ENCODE results near the gene TYRP1.

Gene TYRP1

GRCh38 chr9:12716823-12717600, 23.8 kb downstream of the TYRP1 start:
- H3K4me1 ChIP-seq (ENCODE audit: insufficient read depth, poor library complexity, severe bottlenecking), result no peaks in the 10 kb centered on the region
- no peak overlapping the region for H3K4me3 ChIP-seq (ENCODE audit: severe bottlenecking)
- no peak overlapping the region for H3K27ac ChIP-seq (ENCODE audit: poor library complexity, severe bottlenecking)
- TF ChIP-seq CTCF (IDR thresholded peaks at IDR 0.05; ENCODE audit: poor library complexity, severe bottlenecking), result peak; percentile 43
- no peaks in the 10 kb centered on the region for H3K27me3 ChIP-seq (ENCODE audit: insufficient read depth, poor library complexity, severe bottlenecking)
- ATAC-seq (ENCODE audit: low read depth) (no peak), DNase-seq (ENCODE audit: low spot score) (no peak)
- H3K36me3 ChIP-seq (ENCODE audit: low read depth), result no peaks in the 10 kb centered on the region
- H3K9me3 ChIP-seq (ENCODE audit: severe bottlenecking), result no peaks in the 10 kb centered on the region

GRCh38 chr9:12717907-12718306, 24.7 kb downstream of the TYRP1 start:
- TF ChIP-seq CTCF (IDR thresholded peaks at IDR 0.05; ENCODE audit: poor library complexity, severe bottlenecking), result no peak
- no peak overlapping the region for H3K4me3 ChIP-seq (ENCODE audit: severe bottlenecking)
- no peak for DNase-seq (ENCODE audit: low spot score)
- no peaks in the 10 kb centered on the region for H3K9me3 ChIP-seq (ENCODE audit: severe bottlenecking)
- H3K36me3 ChIP-seq (ENCODE audit: low read depth), result no peaks in the 10 kb centered on the region
- no peak for ATAC-seq (ENCODE audit: low read depth)
- H3K27ac ChIP-seq (ENCODE audit: poor library complexity, severe bottlenecking), result no peak overlapping the region
- no peaks in the 10 kb centered on the region for H3K27me3 ChIP-seq (ENCODE audit: insufficient read depth, poor library complexity, severe bottlenecking)
- H3K4me1 ChIP-seq (ENCODE audit: insufficient read depth, poor library complexity, severe bottlenecking), result peaks cover 4% of the 10 kb centered on the region

- H3K4me1 ChIP-seq (ENCODE audit: insufficient read depth, poor library complexity, severe bottlenecking), result peaks cover 4% of the 10 kb centered on the region
- no peak for DNase-seq (ENCODE audit: low spot score)
- H3K4me3 ChIP-seq (ENCODE audit: severe bottlenecking), result no peak overlapping the region
- no peak overlapping the region for H3K27ac ChIP-seq (ENCODE audit: poor library complexity, severe bottlenecking)
- no peaks in the 10 kb centered on the region for H3K36me3 ChIP-seq (ENCODE audit: low read depth)
- ATAC-seq (ENCODE audit: low read depth), result peak; percentile 40; the same call in 1 of the 3 replicates
- H3K27me3 ChIP-seq (ENCODE audit: insufficient read depth, poor library complexity, severe bottlenecking), result no peaks in the 10 kb centered on the region
- H3K9me3 ChIP-seq (ENCODE audit: severe bottlenecking), result no peaks in the 10 kb centered on the region
- no peak for TF ChIP-seq CTCF (IDR thresholded peaks at IDR 0.05; ENCODE audit: poor library complexity, severe bottlenecking)
These were observed 25.4 kb downstream of the TYRP1 start for GRCh38 chr9:12718482-12719026.

DNA sequence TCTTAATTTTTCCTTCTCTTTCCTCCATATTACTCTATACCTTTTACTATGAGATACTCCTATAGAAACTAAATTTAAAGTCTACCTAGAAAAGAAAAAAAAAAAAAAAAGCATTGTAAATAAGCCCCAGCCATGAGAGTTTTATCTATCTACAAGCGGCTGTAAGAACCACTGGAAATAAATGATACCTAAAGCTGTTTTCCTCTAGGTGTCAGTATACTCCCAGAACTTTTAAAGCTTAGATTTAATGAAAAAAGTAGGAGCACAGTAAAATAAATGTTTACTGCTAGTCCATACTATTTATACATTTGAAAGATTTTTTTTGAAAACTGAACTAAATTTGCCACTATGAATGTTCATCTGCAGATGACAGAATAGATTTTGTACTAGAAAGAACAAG, 26.2 kb downstream of the TYRP1 start:
- DNase-seq (ENCODE audit: low spot score) (no peak), ATAC-seq (ENCODE audit: low read depth) (no peak)
- TF ChIP-seq CTCF (IDR thresholded peaks at IDR 0.05; ENCODE audit: poor library complexity, severe bottlenecking), result peak; percentile 79
- Histone ChIP-seq H3K4me3 (ENCODE audit: severe bottlenecking) (no peak overlapping the region), H3K9me3 (ENCODE audit: severe bottlenecking) (no peaks in the 10 kb centered on the region), H3K27ac (ENCODE audit: poor library complexity, severe bottlenecking) (no peak overlapping the region), H3K27me3 (ENCODE audit: insufficient read depth, poor library complexity, severe bottlenecking) (no peaks in the 10 kb centered on the region), H3K4me1 (ENCODE audit: insufficient read depth, poor library complexity, severe bottlenecking) (peaks cover 4% of the 10 kb centered on the region), H3K36me3 (ENCODE audit: low read depth) (no peaks in the 10 kb centered on the region)

DNA sequence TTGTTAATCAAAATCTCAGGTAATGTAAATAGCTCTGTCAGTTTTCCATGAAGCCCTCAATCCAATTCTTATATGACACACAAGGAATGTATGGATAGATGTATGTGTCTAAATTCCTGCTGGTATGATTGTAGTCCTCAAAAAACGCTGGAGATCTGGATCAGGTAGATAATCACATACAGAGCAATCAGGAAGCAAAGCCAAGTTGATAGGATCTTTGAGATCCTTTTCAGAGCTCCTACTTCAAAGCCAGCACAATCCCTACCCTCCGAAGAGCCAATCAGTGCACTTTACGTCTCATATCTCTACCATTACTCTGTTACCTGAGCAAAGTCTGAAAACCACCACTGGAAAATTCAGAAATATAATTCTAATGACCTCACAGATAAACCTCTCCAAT, 27.4 kb downstream of the TYRP1 start:
- Histone ChIP-seq H3K27ac (ENCODE audit: poor library complexity, severe bottlenecking) (no peak overlapping the region), H3K9me3 (ENCODE audit: severe bottlenecking) (no peaks in the 10 kb centered on the region), H3K27me3 (ENCODE audit: insufficient read depth, poor library complexity, severe bottlenecking) (no peaks in the 10 kb centered on the region), H3K4me1 (ENCODE audit: insufficient read depth, poor library complexity, severe bottlenecking) (peaks cover 4% of the 10 kb centered on the region), H3K4me3 (ENCODE audit: severe bottlenecking) (no peak overlapping the region), H3K36me3 (ENCODE audit: low read depth) (no peaks in the 10 kb centered on the region)
- TF ChIP-seq CTCF (IDR thresholded peaks at IDR 0.05; ENCODE audit: poor library complexity, severe bottlenecking), result no peak
- ATAC-seq (ENCODE audit: low read depth), result no peak
- DNase-seq (ENCODE audit: low spot score), result no peak

Data from RWPE2 (cell line).